ENCODE results near the gene ARSG. TPM values are rescaled to one million over a fixed set of nuclear protein-coding genes. Genes with fewer than 3 reads are reported as not detected.

Gene ARSG
- total and polyA plus RNA-seq, 9 of the 15 experiments (the other 6 are each of a cell fraction or from before 2014, with no cell fraction given): 1.0 to 5.6 (median 1.8) TPM

DNA sequence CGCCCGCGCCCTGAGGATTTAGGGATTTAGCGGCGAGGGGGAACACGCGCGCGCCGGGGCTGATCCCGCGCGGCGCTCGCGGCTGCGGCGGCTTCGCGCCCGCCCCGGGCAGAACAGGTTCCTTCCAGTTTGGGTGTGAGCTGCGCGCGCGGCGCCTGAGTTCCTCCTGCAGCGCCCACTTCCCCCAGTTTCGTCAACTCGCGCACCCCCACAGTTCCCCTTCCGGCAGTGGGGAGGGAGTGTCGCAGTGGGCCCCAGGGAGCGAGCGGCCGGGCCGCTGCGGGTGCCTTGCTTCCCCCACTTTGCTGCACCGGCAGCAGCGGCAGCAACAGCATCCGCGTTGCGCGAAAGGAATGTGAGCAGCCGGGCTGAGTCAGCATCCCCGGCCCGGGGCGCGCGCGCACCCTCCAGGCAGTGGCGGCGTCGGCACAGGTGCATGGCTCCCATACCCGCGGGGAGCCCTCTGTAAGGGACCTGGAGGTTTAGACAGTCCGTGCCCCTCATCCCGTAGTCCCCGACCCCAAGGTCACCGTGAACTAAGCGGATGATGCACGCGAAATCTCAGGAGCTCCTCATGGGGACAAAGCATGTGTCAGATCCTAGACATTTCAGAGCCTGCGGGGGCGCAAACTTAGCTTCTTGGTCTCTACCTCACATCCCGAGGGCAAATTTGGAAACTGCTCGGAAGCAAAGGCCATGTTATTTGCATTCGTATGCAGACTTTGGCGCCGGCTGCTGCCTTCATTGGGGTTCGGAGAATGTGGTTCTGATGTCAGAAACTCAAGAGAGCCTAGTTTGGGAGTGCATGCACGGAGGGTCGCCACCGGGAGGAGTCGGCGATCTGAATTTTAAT, 767 bp downstream of the ARSG start (continued):
- TF ChIP-seq, protein P1, sequence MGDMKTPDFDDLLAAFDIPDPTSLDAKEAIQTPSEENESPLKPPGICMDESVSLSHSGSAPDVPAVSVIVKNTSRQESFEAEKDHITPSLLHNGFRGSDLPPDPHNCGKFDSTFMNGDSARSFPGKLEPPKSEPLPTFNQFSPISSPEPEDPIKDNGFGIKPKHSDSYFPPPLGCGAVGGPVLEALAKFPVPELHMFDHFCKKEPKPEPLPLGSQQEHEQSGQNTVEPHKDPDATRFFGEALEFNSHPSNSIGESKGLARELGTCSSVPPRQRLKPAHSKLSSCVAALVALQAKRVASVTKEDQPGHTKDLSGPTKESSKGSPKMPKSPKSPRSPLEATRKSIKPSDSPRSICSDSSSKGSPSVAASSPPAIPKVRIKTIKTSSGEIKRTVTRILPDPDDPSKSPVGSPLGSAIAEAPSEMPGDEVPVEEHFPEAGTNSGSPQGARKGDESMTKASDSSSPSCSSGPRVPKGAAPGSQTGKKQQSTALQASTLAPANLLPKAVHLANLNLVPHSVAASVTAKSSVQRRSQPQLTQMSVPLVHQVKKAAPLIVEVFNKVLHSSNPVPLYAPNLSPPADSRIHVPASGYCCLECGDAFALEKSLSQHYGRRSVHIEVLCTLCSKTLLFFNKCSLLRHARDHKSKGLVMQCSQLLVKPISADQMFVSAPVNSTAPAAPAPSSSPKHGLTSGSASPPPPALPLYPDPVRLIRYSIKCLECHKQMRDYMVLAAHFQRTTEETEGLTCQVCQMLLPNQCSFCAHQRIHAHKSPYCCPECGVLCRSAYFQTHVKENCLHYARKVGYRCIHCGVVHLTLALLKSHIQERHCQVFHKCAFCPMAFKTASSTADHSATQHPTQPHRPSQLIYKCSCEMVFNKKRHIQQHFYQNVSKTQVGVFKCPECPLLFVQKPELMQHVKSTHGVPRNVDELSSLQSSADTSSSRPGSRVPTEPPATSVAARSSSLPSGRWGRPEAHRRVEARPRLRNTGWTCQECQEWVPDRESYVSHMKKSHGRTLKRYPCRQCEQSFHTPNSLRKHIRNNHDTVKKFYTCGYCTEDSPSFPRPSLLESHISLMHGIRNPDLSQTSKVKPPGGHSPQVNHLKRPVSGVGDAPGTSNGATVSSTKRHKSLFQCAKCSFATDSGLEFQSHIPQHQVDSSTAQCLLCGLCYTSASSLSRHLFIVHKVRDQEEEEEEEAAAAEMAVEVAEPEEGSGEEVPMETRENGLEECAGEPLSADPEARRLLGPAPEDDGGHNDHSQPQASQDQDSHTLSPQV (IDR thresholded peaks at IDR 0.05): 0 out of 2 replicates have a peak, but pooled peaks have one; percentile 13
- no peak for TF ChIP-seq ZSCAN32 (CRISPR knock-in tag; IDR thresholded peaks at IDR 0.05)
- TF ChIP-seq, protein P2, sequence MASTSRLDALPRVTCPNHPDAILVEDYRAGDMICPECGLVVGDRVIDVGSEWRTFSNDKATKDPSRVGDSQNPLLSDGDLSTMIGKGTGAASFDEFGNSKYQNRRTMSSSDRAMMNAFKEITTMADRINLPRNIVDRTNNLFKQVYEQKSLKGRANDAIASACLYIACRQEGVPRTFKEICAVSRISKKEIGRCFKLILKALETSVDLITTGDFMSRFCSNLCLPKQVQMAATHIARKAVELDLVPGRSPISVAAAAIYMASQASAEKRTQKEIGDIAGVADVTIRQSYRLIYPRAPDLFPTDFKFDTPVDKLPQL (IDR thresholded peaks at IDR 0.05; ENCODE audit: extremely low read depth, insufficient read length): no peak
- no peak for TF ChIP-seq TAF9B (IDR thresholded peaks at IDR 0.05; ENCODE audit: partially characterized antibody)
- no peak for TF ChIP-seq ZFPM2 (CRISPR knock-in tag; IDR thresholded peaks at IDR 0.05)
- TF ChIP-seq EWSR1 (IDR thresholded peaks at IDR 0.05; ENCODE audit: borderline replicate concordance, low read depth, partially characterized antibody): no peak
- TF ChIP-seq HCFC1 (IDR thresholded peaks at IDR 0.05; ENCODE audit: low read depth, low read length): no peak
- no peak for TF ChIP-seq ARHGAP35 (IDR thresholded peaks at IDR 0.05; ENCODE audit: partially characterized antibody)
- TF ChIP-seq LEF1 (IDR thresholded peaks at IDR 0.05): no peak
- peak; percentile 49 to 66; a peak in 3 of 4 replicates for TF ChIP-seq KDM1A (IDR thresholded peaks at IDR 0.05)
- TF ChIP-seq EHMT2 (IDR thresholded peaks at IDR 0.05): no peak
- TF ChIP-seq, protein P3, sequence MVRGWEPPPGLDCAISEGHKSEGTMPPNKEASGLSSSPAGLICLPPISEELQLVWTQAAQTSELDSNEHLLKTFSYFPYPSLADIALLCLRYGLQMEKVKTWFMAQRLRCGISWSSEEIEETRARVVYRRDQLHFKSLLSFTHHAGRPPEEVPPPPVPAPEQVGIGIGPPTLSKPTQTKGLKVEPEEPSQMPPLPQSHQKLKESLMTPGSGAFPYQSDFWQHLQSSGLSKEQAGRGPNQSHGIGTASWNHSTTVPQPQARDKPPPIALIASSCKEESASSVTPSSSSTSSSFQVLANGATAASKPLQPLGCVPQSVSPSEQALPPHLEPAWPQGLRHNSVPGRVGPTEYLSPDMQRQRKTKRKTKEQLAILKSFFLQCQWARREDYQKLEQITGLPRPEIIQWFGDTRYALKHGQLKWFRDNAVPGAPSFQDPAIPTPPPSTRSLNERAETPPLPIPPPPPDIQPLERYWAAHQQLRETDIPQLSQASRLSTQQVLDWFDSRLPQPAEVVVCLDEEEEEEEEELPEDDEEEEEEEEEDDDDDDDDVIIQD (CRISPR knock-in tag; IDR thresholded peaks at IDR 0.05): no peak
- TF ChIP-seq MAFG (tag; conservative IDR thresholded peaks at IDR 0.05): peak; percentile 83
- peak; percentile 66; the same call in 1 of the 2 replicates for TF ChIP-seq ZNF12 (CRISPR knock-in tag; IDR thresholded peaks at IDR 0.05)
- TF ChIP-seq PHF20 (IDR thresholded peaks at IDR 0.05; ENCODE audit: partially characterized antibody): no peak
- no peak for TF ChIP-seq PHB (CRISPR knock-in tag; IDR thresholded peaks at IDR 0.05)
- TF ChIP-seq, protein P4, sequence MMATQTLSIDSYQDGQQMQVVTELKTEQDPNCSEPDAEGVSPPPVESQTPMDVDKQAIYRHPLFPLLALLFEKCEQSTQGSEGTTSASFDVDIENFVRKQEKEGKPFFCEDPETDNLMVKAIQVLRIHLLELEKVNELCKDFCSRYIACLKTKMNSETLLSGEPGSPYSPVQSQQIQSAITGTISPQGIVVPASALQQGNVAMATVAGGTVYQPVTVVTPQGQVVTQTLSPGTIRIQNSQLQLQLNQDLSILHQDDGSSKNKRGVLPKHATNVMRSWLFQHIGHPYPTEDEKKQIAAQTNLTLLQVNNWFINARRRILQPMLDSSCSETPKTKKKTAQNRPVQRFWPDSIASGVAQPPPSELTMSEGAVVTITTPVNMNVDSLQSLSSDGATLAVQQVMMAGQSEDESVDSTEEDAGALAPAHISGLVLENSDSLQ (IDR thresholded peaks at IDR 0.05): no peak
- no peak for TF ChIP-seq CCAR2 (IDR thresholded peaks at IDR 0.05; ENCODE audit: low read depth, low read length)
